ENCODE data around the gene COL27A1. TPM values are rescaled to one million over a fixed set of nuclear protein-coding genes. Genes with fewer than 3 reads are reported as not detected.

Gene COL27A1
- total RNA-seq, 1 donor = 2.1 TPM

GRCh38 chr9:114350636-114351401 is 195.5 kb downstream of the COL27A1 start:
- TF ChIP-seq CTCF (IDR thresholded peaks at IDR 0.05; ENCODE audit: insufficient read depth, low read length) = no peak
- DNase-seq (ENCODE audit: low read depth) = no peak
- H3K4me3 ChIP-seq (ENCODE audit: low read depth, low read length) = no peak overlapping the region

GRCh38 chr9:114351932-114352331 is 196.6 kb downstream of the COL27A1 start:
- no peak overlapping the region for H3K4me3 ChIP-seq (ENCODE audit: low read depth, low read length)
- TF ChIP-seq CTCF (IDR thresholded peaks at IDR 0.05; ENCODE audit: insufficient read depth, low read length) = no peak
- DNase-seq (ENCODE audit: low read depth) = no peak

GRCh38 chr9:114355821-114356220 is 200.5 kb downstream of the COL27A1 start:
- no peak overlapping the region for H3K4me3 ChIP-seq (ENCODE audit: low read depth, low read length)
- no peak for TF ChIP-seq CTCF (IDR thresholded peaks at IDR 0.05; ENCODE audit: insufficient read depth, low read length)
- DNase-seq (ENCODE audit: low read depth) = no peak

GRCh38 chr9:114356792-114357191 is 201.5 kb downstream of the COL27A1 start:
- DNase-seq (ENCODE audit: low read depth) = no peak
- no peak overlapping the region for H3K4me3 ChIP-seq (ENCODE audit: low read depth, low read length)
- TF ChIP-seq CTCF (IDR thresholded peaks at IDR 0.05; ENCODE audit: insufficient read depth, low read length) = no peak

GRCh38 chr9:114357360-114357759 is 202.0 kb downstream of the COL27A1 start:
- H3K4me3 ChIP-seq (ENCODE audit: low read depth, low read length) = no peak overlapping the region
- DNase-seq (ENCODE audit: low read depth) = no peak
- TF ChIP-seq CTCF (IDR thresholded peaks at IDR 0.05; ENCODE audit: insufficient read depth, low read length) = no peak

- no peak for TF ChIP-seq CTCF (IDR thresholded peaks at IDR 0.05; ENCODE audit: insufficient read depth, low read length)
- no peak for DNase-seq (ENCODE audit: low read depth)
- H3K4me3 ChIP-seq (ENCODE audit: low read depth, low read length) = no peak overlapping the region
Observed at GRCh38 chr9:114357911-114358328, 202.6 kb downstream of the COL27A1 start.

- H3K4me3 ChIP-seq (ENCODE audit: low read depth, low read length) = no peak overlapping the region
- no peak for DNase-seq (ENCODE audit: low read depth)
- no peak for TF ChIP-seq CTCF (IDR thresholded peaks at IDR 0.05; ENCODE audit: insufficient read depth, low read length)
Observed at GRCh38 chr9:114359801-114360200, 204.5 kb downstream of the COL27A1 start.

All from fibroblast of the aortic adventitia (primary cell).